Measurements from ENCODE around the gene ATG9A. TPM values are rescaled to one million over a fixed set of nuclear protein-coding genes. Genes with fewer than 3 reads are reported as not detected.

Gene ATG9A
- total and polyA plus RNA-seq, 12 donors, result 14.1 to 103 (median 76.4) TPM

DNA sequence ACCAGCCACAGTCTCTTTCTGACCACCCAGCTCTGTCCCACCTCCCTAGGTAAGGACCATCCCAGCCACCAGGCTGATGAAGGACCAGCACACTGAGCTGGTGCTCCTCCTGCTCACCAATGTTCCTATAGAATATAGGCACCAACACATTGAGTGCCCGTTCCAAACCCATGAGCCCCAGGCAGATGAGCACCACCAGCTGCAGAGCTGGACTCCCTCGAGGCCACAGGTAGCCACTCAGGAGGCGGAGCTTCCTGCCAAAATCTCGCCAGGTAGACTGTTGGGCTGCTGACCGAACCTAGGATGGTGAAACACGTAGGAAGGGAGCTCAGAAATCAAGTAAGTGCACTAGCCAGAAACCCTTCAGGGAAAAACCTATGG lies 12.9 kb downstream of the ATG9A start:
- intact Hi-C loops (cut with DNase I), result loop anchor here in 3 of 10 donors (5.0 kb wide), 2 partner anchors 39 to 54 kb away; partner anchors contain the start of genes CNPPD1 (in 2 of the 3), RETREG2 (in 2 of the 3) and NHEJ1 (in 1 of the 3)

DNA sequence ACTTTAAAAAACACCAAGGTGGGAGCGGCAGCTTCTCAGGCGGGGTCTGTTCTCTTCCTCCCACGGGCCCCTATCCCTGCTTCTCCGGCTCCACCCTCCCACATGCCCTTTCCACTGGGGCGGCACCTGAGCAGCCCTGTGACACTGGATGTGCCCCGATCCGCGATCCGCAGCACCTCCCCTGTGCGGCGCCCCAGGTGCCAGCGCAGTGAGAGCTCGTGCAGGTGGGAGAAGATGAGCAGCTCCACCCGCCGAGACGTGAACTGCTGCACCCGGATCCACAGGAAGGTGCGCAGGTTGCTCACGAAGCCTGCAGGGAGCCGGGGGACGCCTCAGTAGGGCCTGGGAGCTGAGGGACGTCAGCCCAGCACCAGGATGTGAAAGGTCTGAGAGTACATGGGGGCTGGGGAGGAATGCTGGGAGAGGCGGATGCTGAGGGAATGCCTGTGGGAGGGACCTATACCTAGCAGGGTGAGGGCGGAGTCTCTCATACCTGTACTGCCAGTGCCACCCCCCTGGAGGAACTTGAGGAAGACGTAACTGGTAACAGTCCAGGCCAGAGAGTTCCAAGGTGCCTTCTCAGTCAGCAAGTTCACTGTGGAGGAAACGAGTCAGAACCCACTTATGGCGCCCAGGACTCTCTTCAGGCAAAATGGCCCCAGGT lies 13.4 kb downstream of the ATG9A start:
- ATAC-seq, result no peak
- DNase-seq, result no peak
- H3K9me3 ChIP-seq, result no peaks in the 10 kb centered on the region
- no peak for TF ChIP-seq CTCF (IDR thresholded peaks at IDR 0.05)
- peaks cover 0 to 67% (median 25%) of the 10 kb centered on the region in 9 donors for H3K36me3 ChIP-seq
- intact Hi-C loops (cut with DNase I), result loop anchor here in 3 of 10 donors (5.0 kb wide), 2 partner anchors 39 to 54 kb away; partner anchors contain the start of genes CNPPD1 (in 2 of the 3), RETREG2 (in 2 of the 3) and NHEJ1 (in 1 of the 3)
- peak overlapping the region in 1 of 10 donors; percentile 93 for H3K27ac ChIP-seq
- WGBS, 2 donors, result 94 to 95% methylated on average over 27 of the region's 27 CpGs
- H3K4me1 ChIP-seq, result peaks cover 12 to 40% (median 35%) of the 10 kb centered on the region in 9 donors
- no peaks in the 10 kb centered on the region for H3K27me3 ChIP-seq
- H3K4me3 ChIP-seq, result no peak overlapping the region

More for the DNA sequence above, 12.9 kb downstream of the ATG9A start:
- ATAC-seq, result no peak
- peak overlapping the region in 1 of 10 donors; percentile 93 for H3K27ac ChIP-seq
- H3K9me3 ChIP-seq, result no peaks in the 10 kb centered on the region
- H3K27me3 ChIP-seq, result no peaks in the 10 kb centered on the region
- peaks cover 12 to 40% (median 34%) of the 10 kb centered on the region in 9 donors for H3K4me1 ChIP-seq
- peaks cover 0 to 68% (median 30%) of the 10 kb centered on the region in 9 donors for H3K36me3 ChIP-seq
- DNase-seq, result no peak
- 89 to 96% methylated on average over 6 of the region's 6 CpGs for WGBS, 2 donors
- TF ChIP-seq CTCF (IDR thresholded peaks at IDR 0.05), result no peak
- H3K4me3 ChIP-seq, result no peak overlapping the region

DNA sequence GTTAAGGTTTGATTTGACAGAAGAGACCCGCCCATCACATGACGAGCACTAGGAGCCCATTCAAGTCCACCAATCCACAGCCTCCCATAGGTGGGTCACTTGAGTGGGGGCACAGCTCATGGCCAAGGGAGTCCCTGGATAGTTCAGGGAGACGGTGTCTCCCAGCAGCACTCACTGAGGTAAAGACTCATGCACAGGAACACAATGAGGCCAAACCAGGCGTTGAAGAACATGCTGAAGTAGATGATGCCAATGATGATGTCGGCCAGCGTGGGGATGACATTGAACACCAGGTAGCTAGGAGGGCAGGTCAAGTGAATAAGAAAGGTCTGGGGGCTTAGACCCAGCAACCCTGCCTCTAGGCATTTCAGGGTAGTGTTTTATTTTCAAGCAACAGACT lies 14.7 kb downstream of the ATG9A start:
- Histone ChIP-seq H3K4me1 (peaks cover 12 to 40% (median 30%) of the 10 kb centered on the region in 9 donors), H3K9me3 (no peaks in the 10 kb centered on the region), H3K27ac (no peak overlapping the region), H3K27me3 (no peaks in the 10 kb centered on the region), H3K36me3 (peaks cover 0 to 67% (median 13%) of the 10 kb centered on the region in 9 donors), H3K4me3 (no peak overlapping the region)
- 91 to 93% methylated on average over 6 of the region's 6 CpGs for WGBS, 2 donors
- ATAC-seq (no peak), DNase-seq (no peak)
- intact Hi-C loops (cut with DNase I), result loop anchor here in 3 of 10 donors (5.0 kb wide), 2 partner anchors 37 to 52 kb away; partner anchors contain the start of genes CNPPD1 (in 2 of the 3), RETREG2 (in 2 of the 3) and NHEJ1 (in 1 of the 3)
- no peak for TF ChIP-seq CTCF (IDR thresholded peaks at IDR 0.05)

- Histone ChIP-seq H3K27ac (no peak overlapping the region), H3K27me3 (no peaks in the 10 kb centered on the region), H3K9me3 (no peaks in the 10 kb centered on the region), H3K36me3 (peaks cover 0 to 70% (median 15%) of the 10 kb centered on the region in 9 donors), H3K4me1 (peaks cover 7 to 34% (median 23%) of the 10 kb centered on the region in 9 donors), H3K4me3 (no peak overlapping the region)
- DNase-seq (no peak), ATAC-seq (no peak)
- TF ChIP-seq CTCF (IDR thresholded peaks at IDR 0.05), result no peak
- intact Hi-C loops (cut with DNase I), result no loop called here
- 96 to 97% methylated on average over 15 of the region's 15 CpGs for WGBS, 2 donors
Observed at GRCh38 chr2:219214141-219214540, 15.3 kb downstream of the ATG9A start.
